DMS79 (cell line): ENCODE data around the gene TAF11L2.
"Not testable (repeated sequence)": the region's sequence is repeated elsewhere in the genome, so short reads cannot be mapped to it uniquely, and the experiment has no call there.

Experiments
- DNase-seq: peaks from one replicate; lab custom pipeline; 2025; lab: John Stamatoyannopoulos, UW

Gene TAF11L2

DNA sequence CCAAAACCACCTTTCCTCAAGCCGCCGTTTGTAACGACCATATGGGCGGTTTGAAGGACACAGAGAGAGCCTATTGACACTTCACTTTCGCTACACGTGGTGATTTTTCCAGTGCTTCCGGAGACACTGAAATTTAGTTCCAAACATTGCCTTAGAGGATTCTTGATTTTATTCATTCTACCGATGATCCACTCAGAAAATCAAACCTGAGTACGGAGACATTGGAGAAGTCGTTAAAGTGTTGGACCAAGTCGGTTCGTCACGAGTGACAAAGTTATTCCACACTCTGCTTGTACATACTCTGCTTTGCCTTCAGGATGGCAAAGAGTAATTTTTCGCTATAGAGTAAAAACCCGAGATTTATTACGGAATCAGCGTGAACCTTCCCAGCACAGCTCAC, 28.5 kb downstream of the TAF11L2 start:
- not testable (repeated sequence) for DNase-seq

DNA sequence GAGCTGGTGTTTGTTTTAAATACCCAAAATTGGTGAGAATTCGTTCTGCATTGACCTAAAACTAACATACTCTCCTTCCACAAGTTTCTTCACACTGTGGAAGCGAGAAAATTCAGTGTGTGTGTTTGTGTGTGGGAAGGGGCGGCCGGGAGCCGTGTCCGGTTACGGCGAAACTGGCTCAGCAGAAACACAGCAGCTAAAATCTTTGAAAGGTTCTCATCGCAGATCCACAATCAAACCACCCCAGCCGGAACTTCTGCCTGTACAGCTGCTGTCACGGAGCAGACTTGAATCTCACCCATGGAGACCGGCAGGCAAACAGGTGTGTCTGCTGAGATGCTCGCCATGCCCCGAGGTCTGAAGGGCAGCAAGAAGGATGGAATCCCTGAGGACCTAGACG, 30.3 kb downstream of the TAF11L2 start, which contains the start of gene TAF11L6:
TAF11L6 (plus strand) TSS at position 301 of the 400 bp plus-strand sequence.
- not testable (repeated sequence) for DNase-seq
